Measurements from ENCODE around the gene TAC3.

DNA sequence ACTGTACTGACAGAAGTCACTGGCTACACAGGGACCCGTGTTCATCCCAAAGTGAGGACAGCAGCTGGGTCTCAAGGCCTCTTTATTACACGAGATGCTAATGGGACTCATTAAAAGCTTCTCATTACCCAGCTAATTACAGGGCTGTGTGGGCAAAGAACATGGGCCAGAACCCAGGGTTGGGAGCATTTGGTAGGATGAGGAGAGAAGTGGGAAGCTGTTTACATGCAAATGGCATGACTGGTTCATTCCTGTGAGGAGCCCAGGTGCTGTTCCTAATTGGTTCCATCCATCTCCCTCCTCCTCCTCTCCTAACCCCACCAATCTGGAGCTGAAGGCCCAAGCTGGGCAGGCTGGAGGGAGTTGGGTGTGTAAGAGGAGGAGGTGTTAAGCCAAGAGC lies 8.9 kb upstream of the TAC3 start:
- TF ChIP-seq, protein P1, sequence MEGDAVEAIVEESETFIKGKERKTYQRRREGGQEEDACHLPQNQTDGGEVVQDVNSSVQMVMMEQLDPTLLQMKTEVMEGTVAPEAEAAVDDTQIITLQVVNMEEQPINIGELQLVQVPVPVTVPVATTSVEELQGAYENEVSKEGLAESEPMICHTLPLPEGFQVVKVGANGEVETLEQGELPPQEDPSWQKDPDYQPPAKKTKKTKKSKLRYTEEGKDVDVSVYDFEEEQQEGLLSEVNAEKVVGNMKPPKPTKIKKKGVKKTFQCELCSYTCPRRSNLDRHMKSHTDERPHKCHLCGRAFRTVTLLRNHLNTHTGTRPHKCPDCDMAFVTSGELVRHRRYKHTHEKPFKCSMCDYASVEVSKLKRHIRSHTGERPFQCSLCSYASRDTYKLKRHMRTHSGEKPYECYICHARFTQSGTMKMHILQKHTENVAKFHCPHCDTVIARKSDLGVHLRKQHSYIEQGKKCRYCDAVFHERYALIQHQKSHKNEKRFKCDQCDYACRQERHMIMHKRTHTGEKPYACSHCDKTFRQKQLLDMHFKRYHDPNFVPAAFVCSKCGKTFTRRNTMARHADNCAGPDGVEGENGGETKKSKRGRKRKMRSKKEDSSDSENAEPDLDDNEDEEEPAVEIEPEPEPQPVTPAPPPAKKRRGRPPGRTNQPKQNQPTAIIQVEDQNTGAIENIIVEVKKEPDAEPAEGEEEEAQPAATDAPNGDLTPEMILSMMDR (conservative IDR thresholded peaks at IDR 0.05; ENCODE audit: low read depth, low read length): no peak
- TF ChIP-seq EZH2 (IDR thresholded peaks at IDR 0.05; ENCODE audit: low read length, unreplicated experiment): no peak
